Upper lobe of right lung (tissue), 1 donor: Measurements from ENCODE around the gene SLC25A11. TPM values are rescaled to one million over a fixed set of nuclear protein-coding genes. Genes with fewer than 3 reads are reported as not detected.

Experiments used
- ATAC-seq: fragments of 200-7000 bp; cut with Tn5 transposase; one replicate; pipeline ENCODE4 v1.9.1; 2020; ENCODE audit warnings: mild to moderate bottlenecking, moderate library complexity
- DNase-seq: peaks from one replicate; pipeline ENCODE4 v3.0.0-alpha.2; 2020
- H3K27ac ChIP-seq: fragments of 200-600 bp; one replicate; pipeline ENCODE4 v1.8.0; 2022
- H3K27me3 ChIP-seq: fragments of 200-600 bp; one replicate; pipeline ENCODE4 v1.8.0; 2022; ENCODE audit warnings: mild to moderate bottlenecking
- H3K36me3 ChIP-seq: fragments of 200-600 bp; one replicate; pipeline ENCODE4 v1.8.0; 2022
- H3K4me1 ChIP-seq: fragments of 200-600 bp; one replicate; pipeline ENCODE4 v1.8.0; 2022
- H3K4me3 ChIP-seq: fragments of 200-600 bp; one replicate; pipeline ENCODE4 v1.8.0; 2022; ENCODE audit warnings: mild to moderate bottlenecking
- H3K9me3 ChIP-seq: fragments of 200-600 bp; one replicate; pipeline ENCODE4 v1.8.0; 2022
- CTCF ChIP-seq: fragments of 200-600 bp; IDR thresholded peaks from one replicate; pipeline ENCODE4 v1.8.0; 2022; ENCODE audit warnings: antibody characterized with exemption
- intact Hi-C: fragments of 100-400 bp; cut with DNase I; formaldehyde crosslinking; loops from one replicate; pipeline ENCODE4 v1.11.0; 2022
- total RNA-seq: library from RNA; stranded (reverse); fragmentation: NEBNext Ultra II Directional; extraction: Animal tissue kit (Norgen Biotek cat#: 25700); gene quantifications from one replicate; pipeline ENCODE4 v1.2.1, GENCODE V29; 2021
- donor health status: DM: no; HTN: yes; CAD: no; lungs with severe emphysema.

Gene SLC25A11
- total RNA-seq, 1 donor from 2014 or later: 55.0 TPM

GRCh38 chr17:4937553-4937952, 2.3 kb downstream of the SLC25A11 start:
- no peak for TF ChIP-seq CTCF
- DNase-seq (no peak), ATAC-seq (no peak)
- peaks cover 21% of the 10 kb centered on the region for H3K36me3 ChIP-seq
- intact Hi-C loops: no loop called here
- H3K9me3 ChIP-seq: no peaks in the 10 kb centered on the region
- no peak overlapping the region for H3K4me3 ChIP-seq
- peaks cover 34% of the 10 kb centered on the region for H3K4me1 ChIP-seq
- H3K27me3 ChIP-seq: no peaks in the 10 kb centered on the region
- H3K27ac ChIP-seq: no peak overlapping the region

- H3K4me1 ChIP-seq: peaks cover 24% of the 10 kb centered on the region
- H3K27ac ChIP-seq: no peak overlapping the region
- no peak for TF ChIP-seq CTCF
- DNase-seq: no peak
- H3K4me3 ChIP-seq: no peak overlapping the region
- H3K36me3 ChIP-seq: peaks cover 13% of the 10 kb centered on the region
- no peak for ATAC-seq
- H3K27me3 ChIP-seq: no peaks in the 10 kb centered on the region
- intact Hi-C loops: no loop called here
- H3K9me3 ChIP-seq: no peaks in the 10 kb centered on the region
These were observed 3.4 kb downstream of the SLC25A11 start for GRCh38 chr17:4936436-4936835.

- intact Hi-C loops: no loop called here
These were observed 4.2 kb downstream of the SLC25A11 start for GRCh38 chr17:4935650-4936049.

GRCh38 chr17:4934173-4934979, 5.5 kb downstream of the SLC25A11 start:
- H3K4me1 ChIP-seq: peaks cover 17% of the 10 kb centered on the region
- no peak overlapping the region for H3K27ac ChIP-seq
- H3K36me3 ChIP-seq: peaks cover 13% of the 10 kb centered on the region
- no peak overlapping the region for H3K4me3 ChIP-seq
- peak; percentile 17 for TF ChIP-seq CTCF
- DNase-seq (peak; percentile 71), ATAC-seq (peak; percentile 50)
- H3K9me3 ChIP-seq: no peaks in the 10 kb centered on the region
- intact Hi-C loops: no loop called here
- no peaks in the 10 kb centered on the region for H3K27me3 ChIP-seq

More at GRCh38 chr17:4935650-4936049, 4.2 kb downstream of the SLC25A11 start:
- H3K27me3 ChIP-seq: no peaks in the 10 kb centered on the region
- peaks cover 17% of the 10 kb centered on the region for H3K4me1 ChIP-seq
- peaks cover 13% of the 10 kb centered on the region for H3K36me3 ChIP-seq
- H3K4me3 ChIP-seq: no peak overlapping the region
- DNase-seq (no peak), ATAC-seq (no peak)
- no peaks in the 10 kb centered on the region for H3K9me3 ChIP-seq
- no peak overlapping the region for H3K27ac ChIP-seq
- TF ChIP-seq CTCF: no peak

- Histone ChIP-seq H3K9me3 (no peaks in the 10 kb centered on the region), H3K4me1 (peaks cover 12% of the 10 kb centered on the region)
- intact Hi-C loops: no loop called here
These were observed 6.2 kb downstream of the SLC25A11 start for GRCh38 chr17:4933646-4934045.

More at GRCh38 chr17:4933646-4934045, 6.2 kb downstream of the SLC25A11 start:
- Histone ChIP-seq H3K27ac (no peak overlapping the region), H3K36me3 (peaks cover 13% of the 10 kb centered on the region), H3K4me3 (no peak overlapping the region), H3K27me3 (no peaks in the 10 kb centered on the region)
- no peak for ATAC-seq
- DNase-seq: no peak
- no peak for TF ChIP-seq CTCF
